Stimulated activated CD4-positive, alpha-beta T cell treated with anti-CD3 and anti-CD28 coated beads, Interleukin-12 subunit alpha, Interleukin-12 subunit beta, amount 100 ng/mL, for 48 hours (primary cell): ENCODE results near the gene PBXIP1.

Source experiments
- DNase-seq, 3 donors: peaks; one replicate each; pipeline ENCODE4 v3.0.0-alpha.2; 2020; ENCODE audit warnings: low read depth in 2 of 3, low spot score in 1 of 3

The PBXIP1 gene

DNA sequence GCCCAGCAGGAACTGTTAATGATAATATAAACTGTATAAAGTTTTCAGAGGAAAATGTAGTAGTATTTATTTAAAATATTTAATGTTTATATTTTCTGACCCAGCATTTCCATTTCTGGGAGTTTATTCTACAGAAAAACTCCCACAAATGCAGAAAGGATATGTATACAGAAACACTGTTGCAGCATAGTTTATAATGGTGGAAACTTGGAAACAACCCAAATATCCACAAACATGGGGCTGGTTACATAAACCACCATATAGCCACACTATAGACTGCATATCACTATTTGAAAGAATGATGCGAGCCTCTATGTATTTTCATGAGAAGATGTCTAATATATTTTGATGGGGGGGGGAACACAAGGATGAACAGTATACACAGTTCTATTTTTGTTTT lies 54.3 kb downstream of the PBXIP1 start:
- no peak for DNase-seq

DNA sequence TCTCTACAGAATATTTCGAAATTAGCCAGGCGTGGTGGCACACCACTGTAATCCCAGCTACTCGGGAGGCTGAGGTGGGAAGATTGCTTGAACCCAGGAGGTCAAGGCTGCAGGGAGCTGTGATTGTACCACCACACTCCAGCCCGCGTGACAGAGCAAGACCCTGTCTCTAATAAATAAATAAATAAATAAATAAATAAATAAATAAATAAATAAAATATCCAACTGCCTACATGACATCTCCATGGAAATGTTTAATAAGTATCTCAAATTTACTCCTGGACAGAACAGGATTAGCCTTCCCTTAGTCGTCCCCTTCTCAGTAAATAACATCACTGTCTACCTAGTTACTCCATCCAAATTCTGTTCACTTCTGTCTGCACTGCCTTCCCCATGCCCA lies 56.9 kb downstream of the PBXIP1 start:
- DNase-seq = no peak

DNA sequence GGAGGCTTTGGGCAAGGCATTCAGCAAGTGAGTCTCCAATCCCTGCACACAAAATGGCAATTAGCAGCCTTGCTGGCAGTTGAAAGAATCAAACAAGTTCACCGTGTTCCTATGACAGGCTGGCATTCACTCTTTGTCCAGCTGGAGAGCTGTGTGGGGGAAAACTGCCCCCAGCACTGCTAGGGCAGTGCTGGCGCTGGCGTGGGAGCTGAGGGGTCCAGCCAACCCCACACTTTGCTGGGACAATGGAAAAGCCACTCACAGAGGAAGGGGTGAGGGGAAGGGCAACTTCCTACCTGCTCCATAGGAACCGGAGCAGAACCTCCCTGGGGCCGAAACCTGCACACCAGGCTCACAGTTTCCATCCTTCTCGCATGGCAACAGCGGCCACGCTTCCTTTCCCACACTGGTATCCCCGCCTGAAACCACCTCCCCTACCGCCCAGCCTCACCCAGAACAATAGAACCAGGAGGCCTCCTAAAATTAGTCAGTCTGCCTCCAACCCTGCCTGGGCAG lies 59.1 kb downstream of the PBXIP1 start:
- no peak for DNase-seq

DNA sequence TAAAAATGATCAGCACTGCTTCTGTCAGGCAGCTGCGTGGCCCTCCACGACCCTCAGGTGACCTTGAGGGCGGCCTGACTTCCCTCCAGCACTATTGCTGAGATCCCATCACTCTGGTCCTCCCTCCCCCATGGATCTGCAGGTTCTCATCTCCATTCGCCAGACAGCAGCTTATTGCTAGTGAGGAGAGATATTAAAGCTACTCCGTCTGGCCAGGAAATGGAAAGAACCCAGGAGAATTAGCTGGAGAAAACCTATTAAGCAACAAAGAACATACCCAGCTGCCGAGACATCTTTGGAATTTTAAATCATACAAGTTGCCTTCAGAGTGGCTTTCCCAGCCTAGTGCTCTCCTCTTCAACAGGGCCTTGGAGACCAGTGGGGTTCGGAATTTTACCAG lies 60.1 kb downstream of the PBXIP1 start:
- no peak for DNase-seq
